Endodermal cell (in vitro differentiated cells): ENCODE measurements around the gene CACNA2D1. TPM values are rescaled to one million over a fixed set of nuclear protein-coding genes. Genes with fewer than 3 reads are reported as not detected.

Experiments used
- DNase-seq: peaks from one replicate; pipeline ENCODE4 v3.0.0-alpha.2; 2017
- H3K27ac ChIP-seq: 2 replicates; pipeline ENCODE4 v1.5.1; 2013; ENCODE audit warnings: mild to moderate bottlenecking, low read depth, low read length, moderate library complexity
- H3K27me3 ChIP-seq: 2 replicates; pipeline ENCODE4 v1.6.1; 2013; ENCODE audit warnings: mild to moderate bottlenecking, low read length, moderate library complexity; ENCODE audit not compliant: insufficient read depth, control insufficient read depth, poor library complexity, severe bottlenecking
- H3K36me3 ChIP-seq: 2 replicates; pipeline ENCODE4 v1.7.0; 2013; ENCODE audit warnings: mild to moderate bottlenecking, low read length, moderate library complexity; ENCODE audit not compliant: control insufficient read depth, insufficient read depth
- H3K4me1 ChIP-seq: one replicate; pipeline ENCODE4 v1.7.0; 2013; ENCODE audit warnings: low read length; ENCODE audit not compliant: control insufficient read depth, insufficient read depth
- H3K4me3 ChIP-seq: 2 replicates; pipeline ENCODE4 v1.5.1; 2013; ENCODE audit warnings: mild to moderate bottlenecking, low read length, moderate library complexity
- H3K9ac ChIP-seq: 2 replicates; pipeline ENCODE4 v1.6.1; 2013; ENCODE audit warnings: mild to moderate bottlenecking, low read length, moderate library complexity; ENCODE audit not compliant: poor library complexity, severe bottlenecking; ENCODE audit errors: extremely low read depth
- H3K9me3 ChIP-seq: 2 replicates; pipeline ENCODE4 v1.6.1; 2013; ENCODE audit warnings: mild to moderate bottlenecking, low read length, moderate library complexity; ENCODE audit not compliant: control insufficient read depth
- H3K27ac Mint-ChIP-seq: 2 replicates; pipeline ENCODE4 v1.8.0; 2020; ENCODE audit warnings: mixed read lengths
- H3K27me3 Mint-ChIP-seq: 2 replicates; pipeline ENCODE4 v1.8.0; 2021; ENCODE audit warnings: mild to moderate bottlenecking, mixed read lengths; ENCODE audit not compliant: insufficient read depth
- H3K36me3 Mint-ChIP-seq: 2 replicates; pipeline ENCODE4 v1.8.0; 2020; ENCODE audit warnings: low read depth, mixed read lengths
- H3K4me1 Mint-ChIP-seq: 2 replicates; pipeline ENCODE4 v1.8.0; 2020; ENCODE audit warnings: mixed read lengths
- H3K4me3 Mint-ChIP-seq: 2 replicates; pipeline ENCODE4 v1.8.0; 2020; ENCODE audit warnings: mild to moderate bottlenecking, moderate library complexity, mixed read lengths
- H3K9me3 Mint-ChIP-seq: 2 replicates; pipeline ENCODE4 v1.8.0; 2020; ENCODE audit warnings: mild to moderate bottlenecking, mixed read lengths
- WGBS, 2 experiments: methylation state at CpG; one replicate each; pipeline versions ENCODE4 v1.1.5 to v1.1.7; 2013; ENCODE audit warnings: missing lambda C conversion rate in 2 of 2, mixed read lengths in 1 of 2; ENCODE audit not compliant: insufficient coverage in 1 of 2, insufficient read length in 1 of 2; 5-methylcytosine and 5-hydroxymethylcytosine counted together
- total RNA-seq, 2 donors: library from RNA; stranded (reverse); fragmentation: NEBNext Ultra II Directional in 1 of 2; extraction: Animal tissue kit (Norgen Biotek cat#: 25700) in 1 of 2; gene quantifications; 2 replicates in 1 of 2; 3 replicates in 1 of 2; pipeline ENCODE4 v1.2.1, GENCODE V29; 2021
- TF ChIP-seq, protein P1 (sequence below): fragments of 200-600 bp; sonication (generic); conservative IDR thresholded peaks from 2 replicates; pipeline ENCODE4 v1.5.0; 2021; ENCODE audit warnings: antibody characterized with exemption, mild to moderate bottlenecking

CACNA2D1 gene
- total RNA-seq, 2 donors from 2014 or later, result 16.9 to 26.8 TPM

DNA sequence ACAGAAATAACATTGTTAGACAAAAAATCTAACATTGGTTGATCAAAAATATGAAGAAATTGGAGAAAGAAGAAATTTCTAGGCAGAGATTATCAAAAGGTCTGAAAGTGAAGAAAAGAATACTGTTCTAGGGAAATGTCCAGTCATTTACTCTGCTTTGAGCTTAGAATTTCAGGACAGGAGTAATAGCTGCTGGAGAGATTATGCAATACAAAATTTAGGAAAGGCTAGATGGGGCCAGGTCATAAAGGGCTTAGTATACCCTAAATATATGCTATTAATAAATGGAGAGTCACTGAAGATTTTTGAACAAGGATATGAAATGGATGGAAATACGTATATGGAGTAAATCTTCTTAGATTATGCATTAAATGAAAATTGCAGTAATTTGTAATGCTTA lies 279.2 kb downstream of the CACNA2D1 start:
- TF ChIP-seq, protein P1, sequence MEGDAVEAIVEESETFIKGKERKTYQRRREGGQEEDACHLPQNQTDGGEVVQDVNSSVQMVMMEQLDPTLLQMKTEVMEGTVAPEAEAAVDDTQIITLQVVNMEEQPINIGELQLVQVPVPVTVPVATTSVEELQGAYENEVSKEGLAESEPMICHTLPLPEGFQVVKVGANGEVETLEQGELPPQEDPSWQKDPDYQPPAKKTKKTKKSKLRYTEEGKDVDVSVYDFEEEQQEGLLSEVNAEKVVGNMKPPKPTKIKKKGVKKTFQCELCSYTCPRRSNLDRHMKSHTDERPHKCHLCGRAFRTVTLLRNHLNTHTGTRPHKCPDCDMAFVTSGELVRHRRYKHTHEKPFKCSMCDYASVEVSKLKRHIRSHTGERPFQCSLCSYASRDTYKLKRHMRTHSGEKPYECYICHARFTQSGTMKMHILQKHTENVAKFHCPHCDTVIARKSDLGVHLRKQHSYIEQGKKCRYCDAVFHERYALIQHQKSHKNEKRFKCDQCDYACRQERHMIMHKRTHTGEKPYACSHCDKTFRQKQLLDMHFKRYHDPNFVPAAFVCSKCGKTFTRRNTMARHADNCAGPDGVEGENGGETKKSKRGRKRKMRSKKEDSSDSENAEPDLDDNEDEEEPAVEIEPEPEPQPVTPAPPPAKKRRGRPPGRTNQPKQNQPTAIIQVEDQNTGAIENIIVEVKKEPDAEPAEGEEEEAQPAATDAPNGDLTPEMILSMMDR, result no peak
- Histone ChIP-seq H3K4me3 (no peak overlapping the region), H3K4me1 (peaks cover 4% of the 10 kb centered on the region), H3K9me3 (no peaks in the 10 kb centered on the region), H3K27ac (no peak overlapping the region), H3K27me3 (no peaks in the 10 kb centered on the region), H3K36me3 (no peaks in the 10 kb centered on the region), H3K9ac (no peak overlapping the region)
- DNase-seq, result no peak
- no peaks in the 10 kb centered on the region for H3K36me3 Mint-ChIP-seq
- peaks cover 3% of the 10 kb centered on the region for H3K27me3 Mint-ChIP-seq
- no peak overlapping the region for H3K4me3 Mint-ChIP-seq
- H3K27ac Mint-ChIP-seq, result no peak overlapping the region
- WGBS, 2 experiments, result 100% methylated on average over 1 of the region's 1 CpG; no CpG with 5 or more reads in 1 of the 2 experiments
- peaks cover 2% of the 10 kb centered on the region for H3K9me3 Mint-ChIP-seq
- peaks cover 40% of the 10 kb centered on the region for H3K4me1 Mint-ChIP-seq

DNA sequence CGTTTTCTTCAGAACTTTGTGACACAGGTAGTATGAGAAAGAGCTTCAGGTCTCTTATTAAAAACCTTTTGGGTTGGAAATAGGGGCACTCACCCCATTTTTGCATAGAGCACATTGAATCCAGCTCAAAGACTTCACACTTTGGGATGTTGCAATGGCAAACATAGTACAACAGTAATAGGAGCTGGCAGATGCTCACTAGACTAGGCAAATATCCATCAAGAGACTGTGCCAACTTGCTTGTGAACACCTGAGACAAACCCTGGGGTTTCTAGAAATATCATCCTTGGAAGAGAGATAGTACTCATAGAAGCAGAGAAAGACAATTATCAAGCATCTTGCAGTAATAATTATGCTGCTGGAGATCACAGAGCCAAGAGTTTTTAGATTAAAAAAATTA lies 280.0 kb downstream of the CACNA2D1 start:
- no peak for DNase-seq
- Histone ChIP-seq H3K9ac (no peak overlapping the region), H3K36me3 (no peaks in the 10 kb centered on the region), H3K27me3 (no peaks in the 10 kb centered on the region), H3K9me3 (no peaks in the 10 kb centered on the region), H3K4me3 (no peak overlapping the region), H3K4me1 (peaks cover 4% of the 10 kb centered on the region), H3K27ac (no peak overlapping the region)
- TF ChIP-seq, protein P1, result no peak
- H3K27ac Mint-ChIP-seq, result no peak overlapping the region
- WGBS, 2 experiments, result 91% methylated on average over 1 of the region's 1 CpG; no CpG with 5 or more reads in 1 of the 2 experiments
- peaks cover 2% of the 10 kb centered on the region for H3K9me3 Mint-ChIP-seq
- H3K27me3 Mint-ChIP-seq, result peaks cover 3% of the 10 kb centered on the region
- H3K36me3 Mint-ChIP-seq, result no peaks in the 10 kb centered on the region
- H3K4me3 Mint-ChIP-seq, result no peak overlapping the region
- H3K4me1 Mint-ChIP-seq, result peaks cover 44% of the 10 kb centered on the region

DNA sequence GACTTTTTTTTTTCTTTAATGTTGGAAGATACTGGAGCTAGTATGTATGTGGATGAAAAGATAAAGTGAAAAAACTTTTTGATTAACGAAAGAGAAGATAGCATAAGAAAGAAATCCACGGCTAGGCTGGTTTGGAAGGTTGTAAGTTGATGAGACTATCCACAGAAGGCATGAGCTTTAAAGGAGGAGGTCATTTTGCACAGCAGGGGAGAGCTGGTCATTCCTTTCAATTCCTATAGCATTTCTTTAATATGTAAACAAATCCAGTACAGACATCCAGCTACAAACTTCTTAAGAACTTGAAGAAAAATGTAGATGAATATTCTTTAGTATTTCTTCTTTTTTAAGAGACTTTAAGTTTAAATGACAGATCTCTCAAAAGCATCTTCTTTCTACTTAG lies 281.3 kb downstream of the CACNA2D1 start:
- no peaks in the 10 kb centered on the region for H3K27me3 ChIP-seq
- H3K4me3 ChIP-seq, result no peak overlapping the region
- no peaks in the 10 kb centered on the region for H3K36me3 ChIP-seq
- Mint-ChIP-seq H3K4me1 (peaks cover 46% of the 10 kb centered on the region), H3K27me3 (peaks cover 3% of the 10 kb centered on the region), H3K36me3 (no peaks in the 10 kb centered on the region), H3K9me3 (peaks cover 2% of the 10 kb centered on the region), H3K4me3 (no peak overlapping the region), H3K27ac (no peak overlapping the region)
- H3K9ac ChIP-seq, result no peak overlapping the region
- H3K4me1 ChIP-seq, result peaks cover 4% of the 10 kb centered on the region
- H3K9me3 ChIP-seq, result no peaks in the 10 kb centered on the region
- whole genome bisulfite sequencing, 2 experiments, result 0 to 39% methylated on average over 1 to 2 of the region's 2 CpGs
- no peak overlapping the region for H3K27ac ChIP-seq
- TF ChIP-seq, protein P1, result no peak
- DNase-seq, result no peak
